GM19025 (cell line): ENCODE results near the gene TAS2R60.
A peak's percentile ranks its signal among the peaks of the same experiment; 100 is the strongest.
"Not testable (repeated sequence)": the region's sequence is repeated elsewhere in the genome, so short reads cannot be mapped to it uniquely, and the experiment has no call there.

Experiments
- ATAC-seq: cut with Tn5 transposase; IDR thresholded peaks from one replicate; pipeline ENCODE4 v1.9.1; 2021; ENCODE audit warnings: mild to moderate bottlenecking, low read depth, moderate library complexity; ENCODE audit not compliant: unreplicated experiment

Gene TAS2R60

GRCh38 chr7:143463556-143463955, 20.3 kb downstream of the TAS2R60 start:
- no peak for ATAC-seq

DNA sequence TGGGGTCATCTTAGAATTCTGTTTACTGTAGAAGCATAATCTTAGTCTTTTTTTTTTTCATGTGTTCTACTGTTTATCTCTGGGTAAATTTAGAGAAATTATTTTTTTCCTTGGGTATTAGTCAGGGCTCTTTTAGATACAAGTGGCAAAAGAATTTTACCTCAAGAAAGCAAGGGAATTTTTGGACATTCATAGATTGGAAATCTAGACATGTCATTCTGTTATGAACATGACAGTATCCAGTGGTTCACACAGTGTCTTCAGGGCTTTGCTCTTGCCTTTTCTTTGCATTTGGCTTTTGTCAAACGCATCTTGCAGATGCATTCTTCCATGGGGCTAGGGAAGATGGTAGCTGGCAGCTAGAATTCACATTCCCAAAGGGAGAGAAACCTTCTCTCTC, 20.7 kb downstream of the TAS2R60 start:
- ATAC-seq, result no peak

GRCh38 chr7:143467724-143468123, 24.5 kb downstream of the TAS2R60 start:
- ATAC-seq, result no peak

DNA sequence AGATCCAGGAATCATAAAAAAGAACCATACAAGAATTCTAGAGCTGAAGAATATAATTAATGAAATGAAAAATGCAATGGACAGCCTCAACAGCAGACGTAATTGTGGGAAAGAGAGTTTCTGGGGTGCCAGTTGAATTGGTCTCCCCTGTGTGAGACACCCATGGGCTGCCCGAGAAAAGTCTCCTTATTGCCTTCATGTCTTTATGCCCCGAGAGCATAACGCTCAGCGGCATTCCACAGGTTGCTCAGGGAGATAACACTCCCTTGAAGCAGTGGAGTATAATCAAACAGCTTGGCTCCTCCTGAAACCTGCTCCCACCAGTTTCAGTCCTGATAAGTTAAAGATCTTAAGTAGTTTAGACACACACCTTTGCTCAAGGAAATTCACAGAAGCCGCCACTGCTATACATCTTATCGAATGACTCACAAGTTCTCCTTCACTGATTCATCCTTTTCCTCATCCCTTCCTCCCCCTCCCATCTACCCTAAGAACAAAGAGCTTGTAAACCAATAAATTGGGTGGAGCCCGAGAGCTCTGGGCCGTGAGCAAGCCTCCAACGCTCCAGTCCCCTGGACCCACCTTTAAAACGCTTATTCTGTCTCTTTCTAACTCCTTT, 28.9 kb downstream of the TAS2R60 start:
- ATAC-seq, result not testable (repeated sequence)

DNA sequence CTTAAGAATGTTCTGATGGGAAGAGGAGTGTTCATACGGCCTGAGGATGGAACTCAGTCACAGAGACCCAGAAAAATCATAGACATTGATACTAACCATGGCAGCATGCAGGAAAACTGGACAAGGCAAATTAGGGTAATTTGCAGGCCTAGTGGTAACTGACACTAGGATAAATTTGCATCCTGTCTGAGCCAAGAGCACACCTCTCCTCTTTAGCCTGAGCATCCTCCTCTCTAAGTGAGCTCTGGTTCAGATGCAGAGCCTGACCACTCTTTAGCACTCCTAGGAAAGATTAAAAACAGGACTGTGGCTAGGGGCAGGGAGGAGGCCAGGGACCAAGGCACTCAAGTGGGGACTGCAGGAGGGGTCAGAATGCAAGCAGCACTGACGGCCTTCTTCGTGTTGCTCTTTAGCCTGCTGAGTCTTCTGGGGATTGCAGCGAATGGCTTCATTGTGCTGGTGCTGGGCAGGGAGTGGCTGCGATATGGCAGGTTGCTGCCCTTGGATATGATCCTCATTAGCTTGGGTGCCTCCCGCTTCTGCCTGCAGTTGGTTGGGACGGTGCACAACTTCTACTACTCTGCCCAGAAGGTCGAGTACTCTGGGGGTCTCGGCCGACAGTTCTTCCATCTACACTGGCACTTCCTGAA, 34.4 kb downstream of the TAS2R60 start, which contains the start of gene TAS2R41:
Gene TAS2R41, plus strand, starts transcription at position 373 of the 650 bp plus-strand sequence. Its CDS starts 0 bp downstream, at position 373.
- no peak for ATAC-seq

- no peak for ATAC-seq
Observed at GRCh38 chr7:143479055-143479766, 36.0 kb downstream of the TAS2R60 start.

DNA sequence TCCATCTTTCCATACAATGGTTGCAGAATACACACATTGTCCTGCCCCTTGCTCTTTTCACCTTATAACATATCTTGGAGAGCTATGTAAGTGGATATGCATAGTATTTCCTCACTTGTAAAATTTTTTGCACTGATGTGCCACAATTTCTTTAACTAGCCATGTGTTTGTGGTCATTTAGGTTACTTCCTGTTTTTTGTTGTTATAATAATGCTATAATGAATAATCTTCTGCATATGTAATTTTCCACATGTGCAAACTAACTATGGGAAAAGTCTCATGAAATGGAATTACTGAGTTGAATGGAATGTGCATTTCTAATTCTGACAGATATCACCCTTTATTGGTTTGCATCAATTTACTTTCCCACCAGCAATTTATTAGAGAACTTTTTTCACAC, 37.2 kb downstream of the TAS2R60 start:
- no peak for ATAC-seq

DNA sequence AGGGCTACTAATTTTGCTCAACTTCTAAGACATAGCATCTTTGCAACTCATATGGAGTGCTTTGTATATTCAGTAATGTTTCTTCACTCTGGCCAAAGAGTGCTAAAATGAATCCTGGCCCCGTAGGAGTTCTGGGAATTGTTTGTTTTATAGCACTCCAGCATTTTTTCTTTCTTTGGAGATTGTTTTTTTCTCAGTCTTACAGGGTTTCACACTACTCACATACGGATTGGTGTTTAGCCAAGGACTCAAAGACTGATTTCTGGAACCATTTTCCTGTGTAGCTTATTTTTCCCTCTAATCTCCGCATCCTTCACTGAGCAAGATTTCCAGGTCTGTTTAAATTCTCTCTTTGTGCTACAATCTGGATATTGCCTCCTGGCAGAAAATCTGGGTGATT, 40.9 kb downstream of the TAS2R60 start:
- ATAC-seq, result no peak

- no peak for ATAC-seq
Observed at GRCh38 chr7:143485094-143485493, 41.8 kb downstream of the TAS2R60 start.

DNA sequence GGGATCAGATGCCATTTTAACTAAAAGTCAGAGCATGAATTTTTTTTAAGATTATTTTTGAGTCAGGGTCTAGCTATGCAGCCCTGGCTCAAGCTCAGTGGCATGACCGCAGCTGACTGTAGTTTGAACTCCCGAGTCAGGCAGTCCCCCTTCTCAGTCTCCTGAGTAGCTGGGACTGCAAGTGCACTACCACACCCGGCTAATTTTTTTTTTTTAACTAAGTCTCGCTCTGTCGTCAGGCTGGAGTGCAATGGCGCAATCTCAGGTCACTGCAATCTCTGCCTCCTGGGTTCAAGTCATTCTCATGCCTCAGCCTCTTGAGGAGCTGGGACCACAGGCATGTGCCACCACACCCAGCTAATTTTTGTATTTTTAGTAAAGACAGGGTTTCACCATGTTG, 42.2 kb downstream of the TAS2R60 start:
- ATAC-seq, result no peak

- not testable (repeated sequence) for ATAC-seq
Observed at GRCh38 chr7:143486266-143486665, 43.0 kb downstream of the TAS2R60 start.

DNA sequence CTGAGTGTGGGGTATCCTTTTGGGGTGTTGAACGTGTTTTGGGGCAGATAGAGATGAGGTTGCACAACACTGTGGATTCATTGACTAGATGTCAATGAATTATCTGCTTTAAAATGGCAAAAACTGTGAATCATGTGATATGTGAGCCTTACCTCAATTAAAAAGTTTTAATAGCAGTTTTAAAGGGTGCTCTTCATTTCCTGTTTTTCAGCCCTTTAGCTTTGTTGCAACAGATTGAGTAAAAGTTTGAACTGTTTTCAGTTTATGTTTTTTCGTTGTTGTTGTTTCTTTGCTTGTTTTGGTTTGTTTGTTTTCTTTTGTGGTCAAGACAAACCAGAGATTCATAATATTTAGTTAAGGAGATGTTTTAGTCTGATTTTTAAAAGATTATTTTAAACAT, 43.8 kb downstream of the TAS2R60 start:
- ATAC-seq, result no peak

DNA sequence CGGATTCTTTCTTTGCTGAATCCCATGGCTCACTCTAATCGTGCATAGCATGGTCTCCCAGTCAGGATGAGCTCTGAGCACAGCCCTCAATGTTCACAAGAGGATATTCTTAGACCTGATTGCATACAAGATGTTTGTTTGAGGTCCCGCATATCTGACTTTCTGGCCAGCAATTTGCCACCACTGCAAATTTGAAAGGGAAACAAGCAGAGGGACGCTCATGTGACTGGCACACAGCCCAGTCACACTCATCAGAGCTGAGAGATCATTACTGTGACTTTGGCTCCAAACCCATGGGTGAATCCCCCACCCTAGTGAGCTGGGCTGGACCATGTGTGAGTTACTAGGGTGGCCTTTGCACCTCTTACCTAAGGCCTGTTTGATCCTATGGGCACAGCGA, 44.3 kb downstream of the TAS2R60 start:
- peak; percentile 59 for ATAC-seq

DNA sequence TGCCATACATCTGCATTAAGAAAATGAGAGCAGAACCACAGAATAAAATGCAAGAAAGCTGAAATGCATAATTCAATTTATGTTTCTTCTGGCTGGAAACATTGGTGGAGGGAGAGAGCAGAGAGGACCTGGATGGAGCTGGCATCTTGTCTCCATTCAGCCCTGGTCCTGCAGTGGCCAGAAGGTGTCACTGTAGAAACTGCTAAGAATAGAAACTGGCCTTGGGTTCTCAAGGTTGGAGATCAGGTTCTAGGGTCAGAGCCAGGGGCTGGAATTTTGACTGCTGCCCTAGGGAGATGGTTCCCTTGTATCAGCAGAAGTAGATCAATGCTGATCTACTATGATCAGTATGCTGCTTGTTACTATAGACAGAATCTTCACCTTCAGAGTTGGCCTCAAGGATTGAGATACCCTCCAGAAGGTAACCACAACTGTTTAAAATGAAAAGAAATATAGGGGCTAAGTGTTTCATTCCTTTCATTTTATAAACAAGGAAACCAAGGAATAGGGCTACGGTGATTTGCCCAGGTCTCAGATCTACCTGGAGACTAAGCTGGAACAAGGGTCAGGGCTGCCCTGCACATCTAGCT, 47.6 kb downstream of the TAS2R60 start:
- no peak for ATAC-seq

DNA sequence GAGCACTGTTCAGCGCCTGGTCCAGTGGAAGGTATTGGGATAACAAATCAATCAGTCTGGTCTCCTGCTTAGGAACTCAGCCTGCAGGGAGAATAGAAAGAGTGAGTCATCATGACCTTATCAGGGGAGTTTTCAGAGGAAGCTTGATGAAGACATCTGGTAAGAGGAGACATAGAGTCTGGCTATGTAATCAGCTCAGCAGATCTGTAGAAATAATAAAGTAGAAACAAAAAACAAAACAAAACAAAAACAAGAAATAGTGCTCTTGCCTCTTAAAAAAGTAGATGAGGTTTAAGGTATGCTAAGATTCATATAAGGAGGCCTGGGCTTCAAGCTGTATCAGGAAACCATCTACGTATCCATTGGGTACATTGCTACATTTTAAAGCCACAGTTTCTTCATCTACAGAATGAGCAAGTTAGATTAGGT, 48.8 kb downstream of the TAS2R60 start:
- no peak for ATAC-seq

GRCh38 chr7:143492799-143493739, 49.8 kb downstream of the TAS2R60 start:
- ATAC-seq, result no peak

- ATAC-seq, result no peak
Observed at GRCh38 chr7:143493751-143494150, 50.5 kb downstream of the TAS2R60 start.
